GM21786 (cell line): ENCODE results near the gene LZTR1.

Experiments used
- ATAC-seq: cut with Tn5 transposase; IDR thresholded peaks from one replicate; pipeline ENCODE4 v1.9.1; 2021; ENCODE audit not compliant: unreplicated experiment

The LZTR1 gene

DNA sequence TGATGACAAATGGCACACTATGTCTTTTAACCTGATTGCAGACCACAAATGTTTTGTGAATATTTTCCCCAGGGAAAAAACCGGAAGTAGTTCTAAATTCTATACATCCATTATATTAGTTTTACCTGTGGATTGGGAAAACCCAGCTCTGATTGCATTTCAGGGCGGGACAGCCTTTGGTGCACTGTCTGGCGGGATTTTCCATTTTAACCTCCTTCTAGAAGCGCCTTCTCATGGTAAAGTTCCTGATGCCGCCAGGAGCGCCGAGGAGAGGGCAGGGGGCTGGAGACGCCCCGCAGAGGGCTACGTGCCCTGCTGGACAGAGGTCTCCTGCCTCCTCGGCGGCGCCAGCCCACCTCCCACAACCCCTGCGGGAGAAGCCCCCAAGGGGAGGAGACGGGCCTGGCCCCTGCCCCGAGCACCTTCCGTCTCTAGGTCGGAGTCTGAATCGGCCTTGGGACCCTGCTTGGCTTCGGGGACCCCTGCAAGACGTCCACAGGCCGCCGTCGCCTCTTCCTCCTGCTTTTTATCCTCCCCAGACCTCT is 31.6 kb downstream of the LZTR1 start:
- ATAC-seq = no peak

DNA sequence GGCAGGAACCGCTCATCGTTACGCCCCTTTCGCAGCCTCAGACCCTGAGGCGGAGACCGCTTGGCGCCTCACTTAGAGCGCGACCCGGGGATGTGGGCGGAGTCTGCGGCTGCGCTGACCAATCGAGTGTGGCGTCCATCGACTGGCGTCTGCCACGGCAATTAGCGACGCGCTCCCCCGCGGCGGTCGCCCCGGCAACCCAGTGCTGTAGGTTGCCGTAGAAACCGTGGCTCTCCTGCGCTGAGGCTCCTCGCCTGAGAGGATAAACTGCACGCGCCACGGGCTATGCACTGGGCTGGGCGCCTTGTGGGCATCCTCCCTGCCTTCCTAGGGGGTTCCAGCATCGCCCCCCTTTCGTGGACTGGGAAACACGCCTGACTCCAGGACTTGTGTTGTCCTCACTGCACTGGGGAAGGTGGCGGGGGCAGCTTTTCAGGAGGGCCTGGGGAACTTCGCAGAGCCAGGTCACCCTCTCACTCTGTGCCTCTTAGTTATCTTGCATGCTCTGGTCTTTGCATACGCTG is 32.2 kb downstream of the LZTR1 start:
- peak; percentile 58 for ATAC-seq

DNA sequence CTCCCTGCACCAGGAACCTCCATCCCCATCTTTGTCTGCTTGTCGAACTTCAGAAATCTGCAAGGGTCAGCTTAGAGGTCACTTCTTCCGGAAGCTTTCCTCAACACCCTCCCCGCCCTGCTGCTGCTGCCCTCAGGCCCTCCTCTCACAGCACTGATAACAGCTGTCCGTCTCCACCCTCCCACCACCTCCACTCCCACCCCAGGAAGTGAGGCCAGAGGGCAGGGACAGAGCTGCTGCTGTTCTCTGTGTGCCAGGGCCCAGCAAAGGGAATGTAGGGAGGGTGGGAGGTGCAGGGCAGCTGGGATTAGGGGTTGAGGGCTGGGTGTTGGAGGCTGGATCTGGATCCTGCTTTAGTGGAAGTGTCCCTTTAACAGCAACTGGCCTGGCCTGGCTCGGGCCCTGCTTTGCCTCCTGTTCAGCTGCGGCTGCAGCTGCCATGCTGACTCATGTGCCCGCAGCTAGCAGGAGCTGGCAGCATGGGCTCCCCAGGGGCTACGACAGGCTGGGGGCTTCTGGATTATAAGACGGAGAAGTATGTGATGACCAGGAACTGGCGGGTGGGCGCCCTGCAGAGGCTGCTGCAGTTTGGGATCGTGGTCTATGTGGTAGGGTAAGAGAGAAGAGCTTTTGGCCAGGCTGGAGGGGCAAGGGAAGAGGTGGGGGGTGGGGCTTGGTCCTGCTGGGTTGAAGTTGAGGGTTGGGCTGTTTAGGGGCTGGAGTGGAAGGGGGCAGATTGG is 32.8 kb downstream of the LZTR1 start, which contains the start of gene P2RX6:
TSS of gene P2RX6 (plus strand) at position 440 of the 740 bp plus-strand sequence. CDS start at position 450, 10 bp downstream.
- ATAC-seq = no peak

GRCh38 chr22:21015466-21016006 is 33.4 kb downstream of the LZTR1 start:
- no peak for ATAC-seq

DNA sequence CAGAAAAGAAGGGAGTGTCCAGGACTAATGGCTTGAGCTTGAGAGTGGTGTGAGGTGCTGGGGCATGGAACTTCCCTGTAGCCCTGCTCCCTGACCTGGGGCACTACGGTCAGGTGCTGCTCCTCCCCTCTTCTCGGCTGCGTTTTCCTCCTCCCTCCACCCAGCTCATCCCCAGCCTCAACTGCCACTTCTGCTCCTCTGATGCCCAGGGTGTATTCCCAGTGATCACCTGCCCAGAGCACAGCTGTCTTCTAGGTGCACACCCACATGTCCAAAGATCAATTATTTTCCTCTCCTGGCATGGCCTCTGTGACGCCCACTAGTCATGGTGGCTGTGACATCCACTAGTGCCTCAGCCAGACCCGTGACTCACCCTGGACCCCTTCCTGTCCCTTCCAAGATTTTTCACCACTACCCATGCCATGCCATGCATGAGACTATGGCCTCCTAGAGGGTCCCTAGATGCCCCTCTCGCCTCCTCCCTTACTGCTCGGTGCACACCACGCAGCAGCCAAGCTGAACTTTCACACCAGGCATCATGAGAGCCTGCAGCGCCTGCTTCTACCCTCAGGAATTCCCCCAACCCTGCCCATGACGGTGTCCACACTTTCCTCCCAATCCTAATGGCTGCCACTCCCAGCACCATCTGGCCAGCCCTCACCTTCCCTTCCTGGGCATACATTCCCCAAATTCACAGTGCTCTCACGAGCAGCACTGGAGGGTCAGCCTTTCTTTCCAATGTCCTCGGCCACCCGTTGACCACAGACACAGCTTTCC is 34.7 kb downstream of the LZTR1 start:
- no peak for ATAC-seq

- no peak for ATAC-seq
Observed at GRCh38 chr22:21018314-21018713, 36.2 kb downstream of the LZTR1 start.

DNA sequence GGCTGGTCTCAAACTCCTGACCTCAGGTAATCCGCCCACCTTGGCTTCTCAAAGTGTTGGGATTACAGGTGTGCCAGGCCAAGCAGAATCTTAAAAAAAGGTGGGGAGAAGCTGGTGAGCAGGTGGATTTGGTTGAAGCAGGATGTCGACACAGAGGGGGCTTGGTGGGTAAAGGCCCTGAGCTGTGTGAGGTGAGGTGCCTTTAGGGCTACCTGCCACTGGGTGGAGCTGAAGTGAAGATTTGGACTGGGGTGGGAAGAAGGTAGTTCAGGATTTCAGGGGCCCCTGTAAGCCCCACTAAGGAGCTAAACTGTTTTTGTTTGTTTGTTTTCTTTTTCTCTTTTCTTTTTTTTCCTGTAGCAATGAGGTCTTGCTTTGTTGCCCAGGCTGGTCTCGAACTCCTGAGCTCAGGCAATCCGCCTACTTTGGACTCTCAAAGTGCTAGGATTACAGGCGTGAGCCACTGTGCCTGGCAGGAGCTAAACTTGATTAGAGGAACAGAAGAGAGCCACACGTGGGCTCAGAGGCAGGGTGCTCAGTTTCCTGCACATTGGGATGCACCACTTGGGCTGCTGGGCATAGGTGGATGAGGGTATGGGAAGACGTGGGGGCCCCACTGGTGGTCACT is 38.8 kb downstream of the LZTR1 start:
- ATAC-seq = no peak

- ATAC-seq = no peak
Observed at GRCh38 chr22:21022507-21022906, 40.4 kb downstream of the LZTR1 start.

GRCh38 chr22:21022955-21023614 is 41.0 kb downstream of the LZTR1 start:
- ATAC-seq = no peak

DNA sequence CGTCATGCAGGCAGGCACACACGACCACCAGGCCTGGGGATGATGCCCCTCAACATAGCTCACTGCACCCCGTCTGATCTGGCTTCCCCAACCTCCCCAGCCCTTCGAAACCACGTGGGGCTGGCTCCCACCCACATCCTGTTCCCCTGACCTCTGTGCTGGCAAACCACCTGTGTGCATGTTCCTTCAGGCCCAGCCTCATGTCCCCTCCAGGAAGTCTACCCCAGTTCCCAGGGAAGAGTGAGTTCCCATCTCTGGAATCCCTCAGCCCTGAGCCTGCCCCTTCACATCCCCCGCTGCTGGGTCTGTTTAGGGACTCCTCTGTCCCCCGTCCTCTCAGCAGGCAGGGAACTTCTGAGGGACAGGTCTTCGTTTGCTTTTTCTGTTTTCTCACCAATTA is 43.2 kb downstream of the LZTR1 start:
- ATAC-seq = no peak

DNA sequence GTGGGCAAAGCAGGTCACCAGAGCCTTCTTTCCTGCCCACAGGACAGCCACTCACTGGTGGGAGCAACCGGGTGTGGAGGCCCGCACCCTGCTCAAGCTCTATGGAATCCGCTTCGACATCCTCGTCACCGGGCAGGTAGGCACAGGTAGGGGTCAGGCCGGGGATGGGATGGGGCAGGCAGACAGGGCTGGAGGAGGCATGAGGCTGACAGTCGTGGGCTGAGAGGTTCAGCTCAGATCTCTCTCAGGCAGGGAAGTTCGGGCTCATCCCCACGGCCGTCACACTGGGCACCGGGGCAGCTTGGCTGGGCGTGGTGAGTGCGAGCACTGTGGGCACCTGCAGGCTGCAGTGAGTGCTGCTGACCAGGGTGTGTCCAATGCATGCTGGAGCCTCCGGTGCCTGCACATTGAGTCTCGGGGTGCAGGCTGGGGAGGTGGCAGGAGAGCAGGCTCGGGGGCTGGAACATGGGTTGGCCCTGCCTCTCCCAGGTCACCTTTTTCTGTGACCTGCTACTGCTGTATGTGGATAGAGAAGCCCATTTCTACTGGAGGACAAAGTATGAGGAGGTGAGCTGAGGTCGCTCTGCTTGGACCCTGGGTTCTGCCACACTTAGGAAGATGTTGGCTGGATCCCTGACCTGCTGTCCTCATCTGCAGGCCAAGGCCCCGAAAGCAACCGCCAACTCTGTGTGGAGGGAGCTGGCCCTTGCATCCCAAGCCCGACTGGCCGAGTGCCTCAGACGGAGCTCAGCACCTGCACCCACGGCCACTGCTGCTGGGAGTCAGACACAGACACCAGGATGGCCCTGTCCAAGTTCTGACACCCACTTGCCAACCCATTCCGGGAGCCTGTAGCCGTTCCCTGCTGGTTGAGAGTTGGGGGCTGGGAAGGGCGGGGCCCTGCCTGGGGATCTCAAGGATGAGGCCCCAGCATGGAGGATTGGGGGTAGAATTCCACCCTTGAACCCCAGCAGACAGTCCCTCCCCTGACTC is 44.0 kb downstream of the LZTR1 start:
- ATAC-seq = no peak

DNA sequence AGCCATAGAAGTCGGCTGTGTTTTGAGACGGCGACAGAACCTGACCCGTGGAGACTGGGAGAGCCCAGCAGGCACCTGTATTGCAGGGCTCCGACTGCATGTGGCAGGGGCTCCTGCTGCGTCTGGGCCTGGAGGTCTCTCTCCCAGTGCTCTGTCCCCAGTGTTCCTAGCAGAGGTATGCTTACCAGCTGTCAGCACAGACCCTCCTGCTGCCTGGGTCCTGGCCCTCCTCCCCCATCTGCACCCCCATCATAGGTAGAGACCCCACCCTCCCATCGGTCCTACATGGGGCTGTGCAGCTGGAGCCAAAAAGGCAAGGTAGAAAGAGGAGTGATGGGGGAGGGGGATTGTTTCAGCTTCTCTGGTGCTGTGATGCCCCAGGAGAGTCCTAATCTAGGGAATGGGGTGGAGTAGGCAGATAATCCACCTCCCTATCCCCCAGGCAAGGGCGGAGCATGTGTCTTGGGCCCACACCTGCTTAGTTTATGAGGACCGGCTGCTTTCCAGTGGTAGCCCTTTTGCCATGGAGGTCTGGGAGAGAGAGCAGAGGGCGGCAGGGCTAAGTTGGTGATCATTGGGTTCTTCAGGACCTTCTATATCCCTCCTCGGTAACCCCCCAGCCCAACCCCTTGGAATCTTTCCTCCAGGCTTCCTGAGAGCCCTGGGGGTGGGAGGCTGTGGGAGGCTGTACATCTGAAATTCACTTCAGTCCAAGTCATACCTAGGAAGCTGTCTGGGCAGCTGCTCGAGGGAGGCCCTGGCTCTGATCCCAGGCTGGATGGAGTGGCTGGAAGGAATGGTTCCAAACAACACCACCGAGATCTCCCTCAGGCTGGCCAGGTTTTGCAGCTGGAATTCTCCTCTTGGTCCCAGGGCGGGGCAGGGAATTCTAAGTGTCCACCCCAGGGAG is 44.9 kb downstream of the LZTR1 start:
- no peak for ATAC-seq

GRCh38 chr22:21028277-21029251 is 46.5 kb downstream of the LZTR1 start:
- no peak for ATAC-seq

- no peak for ATAC-seq
Observed at GRCh38 chr22:21029486-21030025, 47.5 kb downstream of the LZTR1 start.

DNA sequence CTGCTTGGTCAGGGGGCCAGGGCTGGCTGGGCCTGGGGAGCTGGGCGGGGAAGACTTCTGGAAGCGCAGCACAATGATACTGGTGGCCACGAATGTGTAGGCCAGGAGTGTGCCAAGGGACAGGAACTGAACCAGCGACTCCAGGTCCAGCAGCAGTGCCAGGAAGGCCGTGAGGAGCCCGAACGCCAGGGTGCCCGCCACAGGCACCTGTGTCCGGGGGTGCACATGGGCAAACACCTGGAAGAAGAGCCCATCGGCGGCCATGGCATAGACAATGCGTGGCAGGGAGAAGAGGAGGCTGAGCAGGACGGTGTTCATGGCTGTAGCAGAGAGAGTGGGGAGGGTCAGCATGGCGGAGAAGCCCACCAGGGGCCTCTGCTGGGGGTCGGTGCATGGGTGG is 47.9 kb downstream of the LZTR1 start:
- no peak for ATAC-seq

DNA sequence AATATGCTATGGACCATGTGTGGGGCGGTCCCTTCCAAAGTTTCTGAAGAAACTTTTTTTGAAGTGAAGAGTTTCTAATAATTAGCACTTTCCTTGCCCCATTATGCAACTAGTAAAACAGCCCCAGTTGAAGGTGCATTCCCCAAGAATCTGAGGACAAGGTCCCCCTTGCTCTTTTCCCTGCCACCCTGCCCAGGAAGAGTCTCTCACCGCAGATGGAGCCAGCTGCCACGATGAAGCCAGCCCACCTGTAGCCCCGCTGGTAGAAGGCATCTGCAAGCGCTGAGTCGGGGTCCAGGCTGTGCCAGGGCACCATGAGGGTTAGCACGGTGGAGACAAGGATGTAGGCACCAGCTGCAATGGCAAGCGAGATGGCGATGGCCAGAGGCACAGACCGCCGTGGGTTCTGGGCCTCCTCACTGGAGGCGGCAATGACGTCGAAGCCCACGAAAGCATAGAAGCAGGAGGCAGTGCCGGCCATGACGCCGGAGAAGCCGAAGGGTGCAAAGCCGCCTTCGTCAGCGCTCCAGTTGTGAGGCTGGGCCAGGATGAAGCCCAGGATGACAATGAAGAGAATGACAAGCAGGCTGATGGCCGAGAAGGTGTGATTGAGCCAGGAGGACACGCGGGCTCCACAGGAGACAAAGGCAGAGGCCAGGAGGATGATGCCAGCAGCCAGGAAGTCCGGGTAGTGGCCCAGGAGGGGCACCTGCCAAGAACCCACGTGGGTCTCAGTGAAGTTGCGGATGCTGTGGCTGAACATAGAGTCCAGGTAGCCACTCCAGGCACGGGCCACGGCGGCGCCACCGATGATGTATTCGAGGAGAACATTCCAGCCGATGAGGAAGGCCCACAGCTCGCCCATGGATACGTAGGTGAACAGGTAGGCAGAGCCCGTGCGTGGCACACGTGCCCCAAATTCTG is 48.8 kb downstream of the LZTR1 start:
- no peak for ATAC-seq
